ENCODE measurements around the gene NEGR1. TPM values are rescaled to one million over a fixed set of nuclear protein-coding genes. Genes with fewer than 3 reads are reported as not detected.

NEGR1 gene
- total RNA-seq, 2 donors from 2014 or later = not detected

- ATAC-seq = no peak
- peaks cover 5 to 10% of the 10 kb centered on the region in 2 donors for H3K9me3 Mint-ChIP-seq
- no peak overlapping the region for H3K27ac Mint-ChIP-seq
- no peak for DNase-seq (ENCODE audit: low spot score in 2 of 2)
- H3K36me3 Mint-ChIP-seq = no peaks in the 10 kb centered on the region
Observed at GRCh38 chr1:72023063-72023930, 259.0 kb downstream of the NEGR1 start.

GRCh38 chr1:72018562-72018961, 263.8 kb downstream of the NEGR1 start:
- Mint-ChIP-seq H3K36me3 (no peaks in the 10 kb centered on the region), H3K9me3 (peaks cover 0 to 5% of the 10 kb centered on the region in 2 donors)
- no peak for ATAC-seq

GRCh38 chr1:72015006-72015405, 267.3 kb downstream of the NEGR1 start:
- H3K9me3 Mint-ChIP-seq = peaks cover 0 to 5% of the 10 kb centered on the region in 2 donors
- H3K27ac Mint-ChIP-seq = no peak overlapping the region
- ATAC-seq (no peak), DNase-seq (ENCODE audit: low spot score in 2 of 2) (no peak)
- no peaks in the 10 kb centered on the region for H3K36me3 Mint-ChIP-seq

More at GRCh38 chr1:72018562-72018961, 263.8 kb downstream of the NEGR1 start:
- no peak overlapping the region for H3K27ac Mint-ChIP-seq
- no peak for DNase-seq (ENCODE audit: low spot score in 2 of 2)

GRCh38 chr1:72013161-72013560, 269.2 kb downstream of the NEGR1 start:
- no peak for ATAC-seq
- Mint-ChIP-seq H3K9me3 (no peaks in the 10 kb centered on the region), H3K27ac (no peak overlapping the region), H3K36me3 (no peaks in the 10 kb centered on the region)
- DNase-seq (ENCODE audit: low spot score in 2 of 2) = no peak

- H3K9me3 Mint-ChIP-seq = no peaks in the 10 kb centered on the region
- no peak for ATAC-seq
- H3K36me3 Mint-ChIP-seq = no peaks in the 10 kb centered on the region
- DNase-seq (ENCODE audit: low spot score in 2 of 2) = no peak
- no peak overlapping the region for H3K27ac Mint-ChIP-seq
Observed at GRCh38 chr1:72011721-72012120, 270.6 kb downstream of the NEGR1 start.

GRCh38 chr1:72010094-72010431, 272.3 kb downstream of the NEGR1 start:
- Mint-ChIP-seq H3K9me3 (no peaks in the 10 kb centered on the region), H3K27ac (no peak overlapping the region), H3K36me3 (no peaks in the 10 kb centered on the region)
- ATAC-seq (no peak), DNase-seq (ENCODE audit: low spot score in 2 of 2) (no peak)

- no peaks in the 10 kb centered on the region for H3K36me3 Mint-ChIP-seq
- DNase-seq (ENCODE audit: low spot score in 2 of 2) (no peak), ATAC-seq (no peak)
- no peaks in the 10 kb centered on the region for H3K9me3 Mint-ChIP-seq
- no peak overlapping the region for H3K27ac Mint-ChIP-seq
Observed at GRCh38 chr1:72009173-72010093, 272.9 kb downstream of the NEGR1 start.

GRCh38 chr1:72007312-72007711, 275.0 kb downstream of the NEGR1 start:
- ATAC-seq = no peak
- Mint-ChIP-seq H3K9me3 (no peaks in the 10 kb centered on the region), H3K27ac (no peak overlapping the region), H3K36me3 (no peaks in the 10 kb centered on the region)
- DNase-seq (ENCODE audit: low spot score in 2 of 2) = no peak

- no peak for DNase-seq (ENCODE audit: low spot score in 2 of 2)
- Mint-ChIP-seq H3K36me3 (no peaks in the 10 kb centered on the region), H3K27ac (no peak overlapping the region), H3K9me3 (no peaks in the 10 kb centered on the region)
- no peak for ATAC-seq
Observed at GRCh38 chr1:72006092-72006491, 276.2 kb downstream of the NEGR1 start.

- Mint-ChIP-seq H3K9me3 (no peaks in the 10 kb centered on the region), H3K27ac (no peak overlapping the region), H3K36me3 (no peaks in the 10 kb centered on the region)
- ATAC-seq (no peak), DNase-seq (ENCODE audit: low spot score in 2 of 2) (no peak)
Observed at GRCh38 chr1:72003092-72003491, 279.2 kb downstream of the NEGR1 start.

GRCh38 chr1:72000809-72001208, 281.5 kb downstream of the NEGR1 start:
- ATAC-seq = no peak
- peaks cover 6 to 10% of the 10 kb centered on the region in 2 donors for H3K9me3 Mint-ChIP-seq
- H3K36me3 Mint-ChIP-seq = no peaks in the 10 kb centered on the region
- DNase-seq (ENCODE audit: low spot score in 2 of 2) = no peak
- no peak overlapping the region for H3K27ac Mint-ChIP-seq

- H3K9me3 Mint-ChIP-seq = peaks cover 6 to 14% of the 10 kb centered on the region in 2 donors
- ATAC-seq (no peak), DNase-seq (ENCODE audit: low spot score in 2 of 2) (no peak)
- no peaks in the 10 kb centered on the region for H3K36me3 Mint-ChIP-seq
- H3K27ac Mint-ChIP-seq = no peak overlapping the region
Observed at GRCh38 chr1:71994646-71995045, 287.7 kb downstream of the NEGR1 start.

GRCh38 chr1:71987181-71987580, 295.2 kb downstream of the NEGR1 start:
- no peak overlapping the region for H3K27ac Mint-ChIP-seq
- H3K9me3 Mint-ChIP-seq = peaks cover 10 to 12% of the 10 kb centered on the region in 2 donors
- no peak for ATAC-seq
- DNase-seq (ENCODE audit: low spot score in 2 of 2) = no peak
- H3K36me3 Mint-ChIP-seq = no peaks in the 10 kb centered on the region

- Mint-ChIP-seq H3K9me3 (peaks cover 10 to 12% of the 10 kb centered on the region in 2 donors), H3K27ac (no peak overlapping the region), H3K36me3 (no peaks in the 10 kb centered on the region)
- DNase-seq (ENCODE audit: low spot score in 2 of 2) = no peak
- no peak for ATAC-seq
Observed at GRCh38 chr1:71986160-71986559, 296.2 kb downstream of the NEGR1 start.

GRCh38 chr1:71980556-71980955, 301.8 kb downstream of the NEGR1 start:
- no peak for DNase-seq (ENCODE audit: low spot score in 2 of 2)
- H3K9me3 Mint-ChIP-seq = peaks cover 0 to 7% of the 10 kb centered on the region in 2 donors
- H3K36me3 Mint-ChIP-seq = no peaks in the 10 kb centered on the region
- no peak overlapping the region for H3K27ac Mint-ChIP-seq
- ATAC-seq = no peak

- H3K27ac Mint-ChIP-seq = no peak overlapping the region
- ATAC-seq = no peak
- no peak for DNase-seq (ENCODE audit: low spot score in 2 of 2)
- H3K36me3 Mint-ChIP-seq = no peaks in the 10 kb centered on the region
- peaks cover 0 to 7% of the 10 kb centered on the region in 2 donors for H3K9me3 Mint-ChIP-seq
Observed at GRCh38 chr1:71979882-71980281, 302.5 kb downstream of the NEGR1 start.

GRCh38 chr1:71967670-71968069, 314.7 kb downstream of the NEGR1 start:
- Mint-ChIP-seq H3K36me3 (no peaks in the 10 kb centered on the region), H3K27ac (no peak overlapping the region), H3K9me3 (peaks cover 0 to 6% of the 10 kb centered on the region in 2 donors)
- DNase-seq (ENCODE audit: low spot score in 2 of 2) (no peak), ATAC-seq (peak in 1 of 2 donors; percentile 35)
